Left renal pelvis (tissue), 4 donors: ENCODE data around the gene ANGEL1. TPM values are rescaled to one million over a fixed set of nuclear protein-coding genes. Genes with fewer than 3 reads are reported as not detected.

Source experiments
- DNase-seq, 4 donors: peaks; one replicate each; pipeline ENCODE4 v3.0.0-alpha.2; 2013; ENCODE audit warnings: low read depth in 4 of 4, low spot score in 3 of 4
- polyA plus RNA-seq, 4 donors: library from polyadenylated mRNA; unstranded; fragments of 120-200 nt; gene quantifications; one replicate each; pipeline ENCODE4 v1.2.1, GENCODE V29; 2013; ENCODE audit not compliant: insufficient read length in 4 of 4

ANGEL1 gene
- polyA plus RNA-seq, result 10 to 100 TPM; 17.4 to 38.7 (median 23.4) TPM

GRCh38 chr14:76812422-76813383, at the start of gene ANGEL1:
ANGEL1 (minus strand) TSS chr14:76812882; CDS start chr14:76812827, 55 bp downstream.
- DNase-seq, result peak; percentile 78 to 90 (median 84)

- no peak for DNase-seq
These were observed 49.0 kb upstream of the ANGEL1 start for GRCh38 chr14:76861574-76862255.

- no peak for DNase-seq
These were observed 44.1 kb upstream of the ANGEL1 start for GRCh38 chr14:76856769-76857168.

DNA sequence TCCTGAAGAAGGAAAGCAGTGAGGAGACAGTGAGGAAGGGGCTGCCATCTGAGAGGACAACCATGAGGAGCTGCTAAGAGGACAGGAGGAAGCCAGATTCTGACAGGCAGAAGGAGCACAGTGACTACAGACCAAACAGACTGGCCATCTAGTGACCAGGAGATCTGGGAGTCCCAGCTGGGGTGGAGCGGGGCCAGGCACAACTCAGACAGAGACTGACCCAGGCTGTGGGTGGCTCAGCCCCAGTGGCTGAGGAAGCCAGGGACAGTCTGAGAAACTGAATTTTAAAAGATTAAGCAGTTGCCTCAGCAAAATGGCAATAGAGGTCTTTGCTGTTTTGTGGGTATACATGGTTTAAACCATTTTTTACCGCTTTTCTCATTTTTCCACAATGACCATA, 42.4 kb upstream of the ANGEL1 start:
- no peak for DNase-seq

- no peak for DNase-seq
These were observed 36.2 kb upstream of the ANGEL1 start for GRCh38 chr14:76848879-76849278.

- DNase-seq, result no peak
These were observed 33.8 kb upstream of the ANGEL1 start for GRCh38 chr14:76846331-76847047.

DNA sequence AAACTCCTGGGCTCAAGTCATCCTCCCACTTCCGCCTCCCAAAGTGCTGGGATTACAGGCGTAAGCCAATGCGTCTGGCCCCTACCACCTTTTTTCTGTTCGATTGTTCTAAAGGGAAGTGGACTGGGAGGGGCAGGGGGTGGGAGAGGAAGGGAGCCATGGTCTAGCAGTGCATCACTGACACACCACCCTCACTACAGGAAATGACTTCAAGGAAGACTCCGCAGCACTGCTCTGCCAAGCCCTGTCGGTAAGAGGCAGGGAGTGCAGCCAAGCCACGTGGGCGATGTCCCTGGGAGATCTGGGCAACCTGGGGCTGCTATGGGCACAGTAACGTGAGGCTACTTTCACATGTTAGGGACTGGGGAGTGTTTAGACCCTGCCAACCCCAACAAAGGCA, 31.5 kb upstream of the ANGEL1 start:
- no peak for DNase-seq

DNA sequence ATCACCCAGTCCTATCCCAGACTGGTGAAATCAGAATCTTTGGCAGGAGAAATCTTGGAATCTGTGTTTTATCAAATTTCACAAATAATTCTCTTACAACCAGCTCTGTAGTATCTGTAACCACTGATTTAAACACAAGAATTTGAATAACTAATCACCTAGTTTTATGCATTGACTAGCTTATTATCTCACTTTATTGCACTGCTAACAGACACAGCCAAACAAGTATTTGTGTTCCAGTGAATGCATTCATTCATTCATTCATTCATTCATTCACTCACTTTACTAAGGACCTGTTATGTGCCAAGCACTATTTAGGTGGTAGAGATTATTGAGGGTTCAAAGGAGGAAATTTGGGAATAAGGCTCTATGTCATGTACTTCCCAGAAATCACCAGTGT, 29.7 kb upstream of the ANGEL1 start:
- no peak for DNase-seq

GRCh38 chr14:76837524-76837923, 24.8 kb upstream of the ANGEL1 start:
- DNase-seq, result no peak

- DNase-seq, result no peak
These were observed 23.4 kb upstream of the ANGEL1 start for GRCh38 chr14:76836029-76836630.

GRCh38 chr14:76834241-76834661, 21.6 kb upstream of the ANGEL1 start:
- DNase-seq, result no peak

DNA sequence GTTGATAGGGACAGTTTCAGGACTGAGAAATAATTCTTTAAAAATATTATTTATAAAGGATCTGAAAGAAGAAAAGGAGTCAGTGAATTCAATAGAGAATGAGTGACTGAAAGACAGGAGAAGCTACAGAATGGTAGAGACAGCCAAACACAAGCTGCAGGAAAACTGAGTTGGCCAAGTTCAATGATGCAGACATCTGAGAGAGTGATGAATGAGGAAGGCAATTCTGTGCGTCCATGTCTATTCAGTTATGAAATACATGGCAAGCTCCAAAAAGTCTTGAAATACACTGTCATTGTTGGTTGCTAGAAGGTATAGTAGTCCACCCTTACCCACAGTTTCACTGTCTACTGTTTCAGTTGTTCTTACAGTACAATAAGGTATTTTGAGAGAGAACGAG, 20.3 kb upstream of the ANGEL1 start:
- DNase-seq, result no peak

DNA sequence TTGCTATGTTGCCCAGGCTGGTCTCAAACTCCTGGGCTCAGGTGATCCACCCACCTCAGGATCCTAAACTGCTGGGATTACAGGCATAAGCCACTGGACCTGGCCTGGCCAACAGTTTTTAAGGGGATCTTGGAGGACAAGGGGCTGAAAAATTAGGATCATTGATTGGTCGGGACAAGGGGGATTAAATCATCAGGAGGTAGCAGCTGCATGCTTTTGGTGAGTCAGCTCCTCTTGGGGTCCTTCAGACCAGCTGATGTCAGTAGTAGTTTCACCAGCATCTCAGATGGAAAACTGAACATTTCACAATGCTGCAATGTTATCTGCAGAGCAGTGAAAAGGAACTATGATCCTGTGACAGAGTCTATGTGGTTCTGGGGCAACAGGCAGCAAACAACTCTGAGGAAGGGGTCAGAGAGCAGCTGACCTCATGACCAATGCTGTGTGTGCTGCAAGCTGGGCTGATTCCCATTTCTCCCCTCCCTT, 19.9 kb upstream of the ANGEL1 start:
- no peak for DNase-seq

GRCh38 chr14:76830556-76830955, 17.9 kb upstream of the ANGEL1 start:
- DNase-seq, result no peak

- no peak for DNase-seq
These were observed 17.2 kb upstream of the ANGEL1 start for GRCh38 chr14:76829650-76830421.

GRCh38 chr14:76829013-76829365, 16.3 kb upstream of the ANGEL1 start:
- DNase-seq, result no peak

- DNase-seq, result no peak
These were observed 15.8 kb upstream of the ANGEL1 start for GRCh38 chr14:76828339-76829012.

GRCh38 chr14:76827696-76828296, 15.1 kb upstream of the ANGEL1 start:
- no peak for DNase-seq

GRCh38 chr14:76826122-76826521, 13.4 kb upstream of the ANGEL1 start, which contains the start of gene LRRC74A:
LRRC74A (plus strand) TSS chr14:76826408; CDS start chr14:76826698, 290 bp downstream.
- DNase-seq, result no peak
